DMS114 treated with DMSO at 0.1 percent for 48 hours (cell line): ENCODE data around the gene MEX3D.
A peak's percentile ranks its signal among the peaks of the same experiment; 100 is the strongest.

ENCODE experiments used
- DNase-seq: peaks from one replicate; lab custom pipeline; 2025; ENCODE audit not compliant: unreplicated experiment; lab: John Stamatoyannopoulos, UW

MEX3D gene

GRCh38 chr19:1568320-1569019, at the start of gene MEX3D:
TSS of gene MEX3D (minus strand) at chr19:1568325. CDS start at chr19:1568058, 267 bp downstream.
- no peak for DNase-seq

GRCh38 chr19:1616875-1617274, 48.8 kb upstream of the MEX3D start:
- no peak for DNase-seq

- DNase-seq: no peak
Measured at GRCh38 chr19:1616396-1616795, 48.3 kb upstream of the MEX3D start.

GRCh38 chr19:1615156-1615765, 47.1 kb upstream of the MEX3D start:
- DNase-seq: no peak

GRCh38 chr19:1613808-1614570, 45.9 kb upstream of the MEX3D start:
- DNase-seq: no peak

GRCh38 chr19:1613146-1613545, 45.0 kb upstream of the MEX3D start:
- DNase-seq: no peak

GRCh38 chr19:1612114-1613086, 44.3 kb upstream of the MEX3D start:
- no peak for DNase-seq

GRCh38 chr19:1611353-1611752, 43.2 kb upstream of the MEX3D start:
- DNase-seq: no peak

- DNase-seq: no peak
Measured at GRCh38 chr19:1610579-1610978, 42.5 kb upstream of the MEX3D start.

- no peak for DNase-seq
Measured at GRCh38 chr19:1609680-1610474, 41.8 kb upstream of the MEX3D start.

- no peak for DNase-seq
Measured at GRCh38 chr19:1609103-1609396, 40.9 kb upstream of the MEX3D start.

- DNase-seq: no peak
Measured at GRCh38 chr19:1608359-1609102, 40.4 kb upstream of the MEX3D start.

- no peak for DNase-seq
Measured at GRCh38 chr19:1606138-1606651, 38.1 kb upstream of the MEX3D start.

- DNase-seq: peak; percentile 82
Measured at GRCh38 chr19:1605236-1606137, 37.4 kb upstream of the MEX3D start, which contains the start of gene UQCR11. TSS of gene UQCR11 (minus strand) at chr19:1605462. CDS start at chr19:1605409, 53 bp downstream.

GRCh38 chr19:1602091-1602707, 34.1 kb upstream of the MEX3D start:
- DNase-seq: no peak

- no peak for DNase-seq
Measured at GRCh38 chr19:1601613-1602064, 33.5 kb upstream of the MEX3D start.

GRCh38 chr19:1599460-1599846, 31.3 kb upstream of the MEX3D start:
- DNase-seq: no peak
